ENCODE data around the gene SLC10A6. TPM values are rescaled to one million over a fixed set of nuclear protein-coding genes. Genes with fewer than 3 reads are reported as not detected.

Gene SLC10A6
- under 1 TPM in 3 of 8 experiments, not detected in 5; 0.11 to 0.93 (median 0.19) TPM for total RNA-seq

GRCh38 chr4:86848732-86849619, at the start of gene SLC10A6:
Gene SLC10A6, minus strand, starts transcription at chr4:86849384. Its CDS starts 269 bp downstream, at chr4:86849115.
- WGBS, 10 experiments, result 3 to 96% (median 84%) methylated on average over 1 to 10 of the region's 11 CpGs
- in situ Hi-C loops (cut with MboI; ENCODE audit: low pct_unique_long_range_greater_than_20kb in 2 of 9, low sequenced_read_pairs in 9 of 9, unreplicated experiment in 9 of 9), result no loop called here
- Histone ChIP-seq H3K4me3 (no peak within 1 kb of the TSS), H3K4me1 (replicated peaks in 1 of 2) (no peaks in the 10 kb centered on the region), H3K27ac (no peak within 1 kb of the TSS)
- peak in 3 of 8 experiments; percentile 72 to 96 (median 95) for ATAC-seq (replicated peaks in 6 of 8)

- WGBS, 10 experiments, result 71 to 100% (median 90%) methylated on average over 1 to 4 of the region's 4 CpGs; no CpG with 5 or more reads in 1 of the 10 experiments
- in situ Hi-C loops (cut with MboI; ENCODE audit: low pct_unique_long_range_greater_than_20kb in 2 of 9, low sequenced_read_pairs in 9 of 9, unreplicated experiment in 9 of 9), result loop anchor here in 8 of 9 experiments (10.0 to 25.0 kb wide), 5 partner anchors 374 to 536 kb away; partner anchors contain the start of gene MAPK10 (in 1 of the 8)
- Histone ChIP-seq H3K4me3 (no peak overlapping the region), H3K27ac (no peak overlapping the region), H3K4me1 (replicated peaks in 1 of 2) (no peaks in the 10 kb centered on the region)
- peak in 1 of 8 experiments; percentile 16 for ATAC-seq (replicated peaks in 6 of 8)
Measured at GRCh38 chr4:86898562-86898961, 49.4 kb upstream of the SLC10A6 start.

GRCh38 chr4:86896596-86896995, 47.4 kb upstream of the SLC10A6 start:
- no peak overlapping the region for H3K4me3 ChIP-seq
- ATAC-seq (replicated peaks in 6 of 8), result no peak
- peaks cover 2 to 7% of the 10 kb centered on the region in 2 donors for H3K4me1 ChIP-seq (replicated peaks in 1 of 2)
- H3K27ac ChIP-seq, result no peak overlapping the region
- 32 to 84% (median 72%) methylated on average over 2 to 4 of the region's 4 CpGs for WGBS, 10 experiments
- in situ Hi-C loops (cut with MboI; ENCODE audit: low pct_unique_long_range_greater_than_20kb in 2 of 9, low sequenced_read_pairs in 9 of 9, unreplicated experiment in 9 of 9), result loop anchor here in 8 of 9 experiments (10.0 to 25.0 kb wide), 5 partner anchors 372 to 534 kb away; partner anchors contain the start of gene MAPK10 (in 1 of the 8)

- H3K27ac ChIP-seq, result no peak overlapping the region
- H3K4me3 ChIP-seq, result no peak overlapping the region
- 53 to 78% (median 69%) methylated on average over 3 to 6 of the region's 6 CpGs for WGBS, 10 experiments
- in situ Hi-C loops (cut with MboI; ENCODE audit: low pct_unique_long_range_greater_than_20kb in 2 of 9, low sequenced_read_pairs in 9 of 9, unreplicated experiment in 9 of 9), result loop anchor here in 8 of 9 experiments (10.0 to 25.0 kb wide), 5 partner anchors 371 to 534 kb away; partner anchors contain the start of gene MAPK10 (in 1 of the 8)
- H3K4me1 ChIP-seq (replicated peaks in 1 of 2), result peaks cover 2 to 7% of the 10 kb centered on the region in 2 donors
- ATAC-seq (replicated peaks in 6 of 8), result peak in 4 of 8 experiments; percentile 5 to 25 (median 14)
Measured at GRCh38 chr4:86895692-86896488, 46.7 kb upstream of the SLC10A6 start.

- no peak for ATAC-seq (replicated peaks in 6 of 8)
- H3K4me3 ChIP-seq, result no peak overlapping the region
- peaks cover 2 to 7% of the 10 kb centered on the region in 2 donors for H3K4me1 ChIP-seq (replicated peaks in 1 of 2)
- H3K27ac ChIP-seq, result no peak overlapping the region
- in situ Hi-C loops (cut with MboI; ENCODE audit: low pct_unique_long_range_greater_than_20kb in 2 of 9, low sequenced_read_pairs in 9 of 9, unreplicated experiment in 9 of 9), result loop anchor here in 8 of 9 experiments (10.0 to 25.0 kb wide), 5 partner anchors 370 to 532 kb away; partner anchors contain the start of gene MAPK10 (in 1 of the 8)
Measured at GRCh38 chr4:86894455-86894854, 45.3 kb upstream of the SLC10A6 start.

- 73 to 100% (median 90%) methylated on average over 2 to 3 of the region's 19 CpGs; no CpG with 5 or more reads in 7 of the 10 experiments for WGBS, 10 experiments
- in situ Hi-C loops (cut with MboI; ENCODE audit: low pct_unique_long_range_greater_than_20kb in 2 of 9, low sequenced_read_pairs in 9 of 9, unreplicated experiment in 9 of 9), result loop anchor here in 8 of 9 experiments (10.0 to 25.0 kb wide), 5 partner anchors 368 to 531 kb away; partner anchors contain the start of gene MAPK10 (in 1 of the 8)
- ATAC-seq (replicated peaks in 6 of 8), result no peak
- peak overlapping the region in 1 of 5 donors; percentile 58 for H3K4me3 ChIP-seq
- H3K4me1 ChIP-seq (replicated peaks in 1 of 2), result peaks cover 2 to 7% of the 10 kb centered on the region in 2 donors
- H3K27ac ChIP-seq, result no peak overlapping the region
Measured at GRCh38 chr4:86893136-86893535, 44.0 kb upstream of the SLC10A6 start.

- peaks cover 2 to 7% of the 10 kb centered on the region in 2 donors for H3K4me1 ChIP-seq (replicated peaks in 1 of 2)
- peak overlapping the region in 1 of 2 donors; percentile 30 for H3K27ac ChIP-seq
- ATAC-seq (replicated peaks in 6 of 8), result peak in 1 of 8 experiments; percentile 7
- in situ Hi-C loops (cut with MboI; ENCODE audit: low pct_unique_long_range_greater_than_20kb in 2 of 9, low sequenced_read_pairs in 9 of 9, unreplicated experiment in 9 of 9), result loop anchor here in 8 of 9 experiments (10.0 to 25.0 kb wide), 5 partner anchors 368 to 530 kb away; partner anchors contain the start of gene MAPK10 (in 1 of the 8)
- peak overlapping the region; percentile 46 to 58 (median 50) for H3K4me3 ChIP-seq
- 0 to 100% (median 10%) methylated on average over 1 to 9 of the region's 13 CpGs; no CpG with 5 or more reads in 4 of the 10 experiments for WGBS, 10 experiments
Measured at GRCh38 chr4:86892636-86892960, 43.4 kb upstream of the SLC10A6 start.

GRCh38 chr4:86891762-86892635, 42.8 kb upstream of the SLC10A6 start, which contains the start of gene C4orf36:
Gene C4orf36, minus strand, starts transcription at chr4:86892422. Its CDS starts 902 bp downstream, at chr4:86891520.
- H3K27ac ChIP-seq, result peak within 1 kb of the TSS in 1 of 2 donors; percentile 30
- 0 to 40% (median 6%) methylated on average over 1 to 12 of the region's 84 CpGs for WGBS, 10 experiments
- peaks cover 2 to 7% of the 10 kb centered on the region in 2 donors for H3K4me1 ChIP-seq (replicated peaks in 1 of 2)
- peak; percentile 84 to 90 (median 88) for ATAC-seq (replicated peaks in 6 of 8)
- in situ Hi-C loops (cut with MboI; ENCODE audit: low pct_unique_long_range_greater_than_20kb in 2 of 9, low sequenced_read_pairs in 9 of 9, unreplicated experiment in 9 of 9), result loop anchor here in 8 of 9 experiments (10.0 to 25.0 kb wide), 5 partner anchors 367 to 530 kb away; partner anchors contain the start of gene MAPK10 (in 1 of the 8)
- peak within 1 kb of the TSS; percentile 46 to 58 (median 50) for H3K4me3 ChIP-seq

GRCh38 chr4:86890790-86891189, 41.6 kb upstream of the SLC10A6 start:
- Histone ChIP-seq H3K4me1 (replicated peaks in 1 of 2) (peaks cover 2 to 7% of the 10 kb centered on the region in 2 donors), H3K27ac (no peak overlapping the region), H3K4me3 (no peak overlapping the region)
- in situ Hi-C loops (cut with MboI; ENCODE audit: low pct_unique_long_range_greater_than_20kb in 2 of 9, low sequenced_read_pairs in 9 of 9, unreplicated experiment in 9 of 9), result loop anchor here in 8 of 9 experiments (10.0 to 25.0 kb wide), 5 partner anchors 366 to 528 kb away; partner anchors contain the start of gene MAPK10 (in 1 of the 8)
- ATAC-seq (replicated peaks in 6 of 8), result no peak
- 60 to 100% (median 82%) methylated on average over 1 to 6 of the region's 7 CpGs; no CpG with 5 or more reads in 2 of the 10 experiments for WGBS, 10 experiments

GRCh38 chr4:86879641-86880040, 30.5 kb upstream of the SLC10A6 start:
- in situ Hi-C loops (cut with MboI; ENCODE audit: low pct_unique_long_range_greater_than_20kb in 2 of 9, low sequenced_read_pairs in 9 of 9, unreplicated experiment in 9 of 9), result loop anchor here in 4 of 9 experiments (25.0 kb wide), 3 partner anchors 367 to 517 kb away; partner anchors contain the start of gene MAPK10 (in 1 of the 4)
- ATAC-seq (replicated peaks in 6 of 8), result no peak

GRCh38 chr4:86878640-86879039, 29.5 kb upstream of the SLC10A6 start:
- ATAC-seq (replicated peaks in 6 of 8), result no peak
- no peak overlapping the region for H3K27ac ChIP-seq
- in situ Hi-C loops (cut with MboI; ENCODE audit: low pct_unique_long_range_greater_than_20kb in 2 of 9, low sequenced_read_pairs in 9 of 9, unreplicated experiment in 9 of 9), result loop anchor here in 4 of 9 experiments (25.0 kb wide), 3 partner anchors 366 to 516 kb away; partner anchors contain the start of gene MAPK10 (in 1 of the 4)
- H3K4me3 ChIP-seq, result no peak overlapping the region
- H3K4me1 ChIP-seq (replicated peaks in 1 of 2), result no peaks in the 10 kb centered on the region
- 11 to 94% (median 83%) methylated on average over 1 to 2 of the region's 2 CpGs; no CpG with 5 or more reads in 2 of the 10 experiments for WGBS, 10 experiments

More at GRCh38 chr4:86879641-86880040, 30.5 kb upstream of the SLC10A6 start:
- Histone ChIP-seq H3K4me1 (replicated peaks in 1 of 2) (no peaks in the 10 kb centered on the region), H3K27ac (no peak overlapping the region), H3K4me3 (no peak overlapping the region)
- 0 to 43% (median 30%) methylated on average over 1 of the region's 1 CpG; no CpG with 5 or more reads in 7 of the 10 experiments for WGBS, 10 experiments

All from motor neuron (in vitro differentiated cells).